GM19328 (cell line): ENCODE measurements around the gene RPL18.

Experiments
- ATAC-seq: cut with Tn5 transposase; IDR thresholded peaks from one replicate; pipeline ENCODE4 v1.9.1; 2021; ENCODE audit warnings: mild to moderate bottlenecking, moderate library complexity; ENCODE audit not compliant: unreplicated experiment

The RPL18 gene

GRCh38 chr19:48614436-48615230 lies 4.3 kb downstream of the RPL18 start, which contains the start of gene FAM83E:
Gene FAM83E, minus strand, starts transcription at chr19:48615076. Its CDS starts 1,704 bp downstream, at chr19:48613372.
- ATAC-seq = no peak

- no peak for ATAC-seq
Observed at GRCh38 chr19:48613852-48614435, 5.0 kb downstream of the RPL18 start.

GRCh38 chr19:48613024-48613851 lies 5.7 kb downstream of the RPL18 start:
- no peak for ATAC-seq

- ATAC-seq = no peak
Observed at GRCh38 chr19:48611872-48612271, 7.1 kb downstream of the RPL18 start.

- no peak for ATAC-seq
Observed at GRCh38 chr19:48609571-48610108, 9.3 kb downstream of the RPL18 start.

GRCh38 chr19:48608798-48609263 lies 10.1 kb downstream of the RPL18 start:
- no peak for ATAC-seq

- ATAC-seq = no peak
Observed at GRCh38 chr19:48607359-48607755, 11.6 kb downstream of the RPL18 start.

GRCh38 chr19:48606463-48607358 lies 12.3 kb downstream of the RPL18 start, which contains the start of gene SPACA4:
Gene SPACA4, plus strand, starts transcription at chr19:48606742. Its CDS starts 237 bp downstream, at chr19:48606979.
- ATAC-seq = no peak

GRCh38 chr19:48603850-48604249 lies 15.1 kb downstream of the RPL18 start:
- ATAC-seq = no peak

- no peak for ATAC-seq
Observed at GRCh38 chr19:48603449-48603848, 15.5 kb downstream of the RPL18 start.

GRCh38 chr19:48603001-48603400 lies 16.0 kb downstream of the RPL18 start:
- ATAC-seq = no peak

GRCh38 chr19:48600679-48601417 lies 18.1 kb downstream of the RPL18 start:
- no peak for ATAC-seq

- ATAC-seq = no peak
Observed at GRCh38 chr19:48598996-48599700, 19.8 kb downstream of the RPL18 start.

GRCh38 chr19:48596679-48597465 lies 22.1 kb downstream of the RPL18 start:
- ATAC-seq = no peak

GRCh38 chr19:48596237-48596636 lies 22.7 kb downstream of the RPL18 start:
- no peak for ATAC-seq

- ATAC-seq = no peak
Observed at GRCh38 chr19:48595833-48596232, 23.1 kb downstream of the RPL18 start.

- no peak for ATAC-seq
Observed at GRCh38 chr19:48595171-48595570, 23.8 kb downstream of the RPL18 start.

- ATAC-seq = no peak
Observed at GRCh38 chr19:48591021-48591420, 28.0 kb downstream of the RPL18 start.
